22Rv1 (cell line): ENCODE data around the gene TP53RK.

Source experiments
- H3K27ac ChIP-seq: fragments of 450-650 bp; 2 replicates; pipeline ENCODE4 v1.5.1; 2017
- ZFX ChIP-seq: fragments of 450-650 bp; IDR thresholded peaks from 2 replicates; pipeline ENCODE4 v1.6.1; 2017; ENCODE audit warnings: antibody characterized with exemption, borderline replicate concordance
- TF ChIP-seq, protein P1 (sequence below): fragments of 450-650 bp; IDR thresholded peaks from 2 replicates; pipeline ENCODE4 v1.5.1; 2017; ENCODE audit warnings: mild to moderate bottlenecking

TP53RK gene

DNA sequence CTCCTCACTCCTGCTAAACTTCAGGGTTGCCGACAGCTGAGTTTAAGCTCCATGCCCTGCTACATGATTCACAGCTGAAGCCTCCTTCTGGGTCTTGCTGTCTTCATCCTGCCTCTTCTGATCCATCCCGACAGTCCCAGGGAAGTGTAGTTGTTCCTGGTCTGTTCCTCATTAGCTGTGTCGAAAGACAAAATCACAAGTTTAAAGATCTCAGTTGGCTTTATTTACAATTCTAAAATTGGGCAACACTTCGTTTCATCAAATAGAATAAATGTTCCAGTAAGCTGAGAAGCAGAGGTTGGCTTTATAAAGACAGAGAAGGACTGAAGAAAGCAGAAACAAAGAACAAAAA lies 16.1 kb upstream of the TP53RK start:
- no peak overlapping the region for H3K27ac ChIP-seq
- TF ChIP-seq ZFX: no peak
- TF ChIP-seq, protein P1, sequence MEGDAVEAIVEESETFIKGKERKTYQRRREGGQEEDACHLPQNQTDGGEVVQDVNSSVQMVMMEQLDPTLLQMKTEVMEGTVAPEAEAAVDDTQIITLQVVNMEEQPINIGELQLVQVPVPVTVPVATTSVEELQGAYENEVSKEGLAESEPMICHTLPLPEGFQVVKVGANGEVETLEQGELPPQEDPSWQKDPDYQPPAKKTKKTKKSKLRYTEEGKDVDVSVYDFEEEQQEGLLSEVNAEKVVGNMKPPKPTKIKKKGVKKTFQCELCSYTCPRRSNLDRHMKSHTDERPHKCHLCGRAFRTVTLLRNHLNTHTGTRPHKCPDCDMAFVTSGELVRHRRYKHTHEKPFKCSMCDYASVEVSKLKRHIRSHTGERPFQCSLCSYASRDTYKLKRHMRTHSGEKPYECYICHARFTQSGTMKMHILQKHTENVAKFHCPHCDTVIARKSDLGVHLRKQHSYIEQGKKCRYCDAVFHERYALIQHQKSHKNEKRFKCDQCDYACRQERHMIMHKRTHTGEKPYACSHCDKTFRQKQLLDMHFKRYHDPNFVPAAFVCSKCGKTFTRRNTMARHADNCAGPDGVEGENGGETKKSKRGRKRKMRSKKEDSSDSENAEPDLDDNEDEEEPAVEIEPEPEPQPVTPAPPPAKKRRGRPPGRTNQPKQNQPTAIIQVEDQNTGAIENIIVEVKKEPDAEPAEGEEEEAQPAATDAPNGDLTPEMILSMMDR: no peak

DNA sequence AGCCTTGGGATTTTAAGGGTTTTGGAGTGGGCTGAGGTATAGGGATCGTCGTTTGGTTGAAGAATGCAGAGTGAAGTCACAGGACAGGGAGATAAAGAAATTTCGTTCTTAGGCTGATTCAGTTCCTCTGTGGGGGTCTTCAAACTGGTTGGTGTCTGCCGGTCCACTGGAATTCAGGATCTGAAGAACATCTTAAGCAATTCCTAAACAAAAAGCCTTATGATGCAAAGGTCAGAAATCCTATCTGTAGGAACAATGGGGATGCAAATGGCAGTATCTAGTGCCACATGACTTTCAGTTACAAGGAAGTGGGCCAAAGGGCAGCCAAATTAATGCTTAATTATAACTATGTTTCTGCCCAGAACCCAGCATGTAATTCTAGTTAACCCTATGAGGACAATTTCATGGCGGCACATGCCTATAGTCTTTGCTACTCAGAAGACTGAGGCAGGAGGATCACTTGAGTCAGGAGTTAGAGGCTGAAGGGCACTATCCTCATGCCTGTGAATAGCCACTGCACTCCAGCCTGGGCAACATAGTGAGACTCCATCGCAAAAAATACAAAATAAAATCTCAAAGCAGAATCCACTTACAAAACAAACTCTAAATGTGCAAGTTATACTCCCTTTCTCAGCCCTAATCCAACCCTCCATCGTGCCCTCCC lies 15.6 kb upstream of the TP53RK start:
- H3K27ac ChIP-seq: no peak overlapping the region
- TF ChIP-seq, protein P1: no peak
- no peak for TF ChIP-seq ZFX

- no peak for TF ChIP-seq ZFX
- TF ChIP-seq, protein P1: no peak
- no peak overlapping the region for H3K27ac ChIP-seq
Measured at GRCh38 chr20:46703435-46703834, 14.2 kb upstream of the TP53RK start.

DNA sequence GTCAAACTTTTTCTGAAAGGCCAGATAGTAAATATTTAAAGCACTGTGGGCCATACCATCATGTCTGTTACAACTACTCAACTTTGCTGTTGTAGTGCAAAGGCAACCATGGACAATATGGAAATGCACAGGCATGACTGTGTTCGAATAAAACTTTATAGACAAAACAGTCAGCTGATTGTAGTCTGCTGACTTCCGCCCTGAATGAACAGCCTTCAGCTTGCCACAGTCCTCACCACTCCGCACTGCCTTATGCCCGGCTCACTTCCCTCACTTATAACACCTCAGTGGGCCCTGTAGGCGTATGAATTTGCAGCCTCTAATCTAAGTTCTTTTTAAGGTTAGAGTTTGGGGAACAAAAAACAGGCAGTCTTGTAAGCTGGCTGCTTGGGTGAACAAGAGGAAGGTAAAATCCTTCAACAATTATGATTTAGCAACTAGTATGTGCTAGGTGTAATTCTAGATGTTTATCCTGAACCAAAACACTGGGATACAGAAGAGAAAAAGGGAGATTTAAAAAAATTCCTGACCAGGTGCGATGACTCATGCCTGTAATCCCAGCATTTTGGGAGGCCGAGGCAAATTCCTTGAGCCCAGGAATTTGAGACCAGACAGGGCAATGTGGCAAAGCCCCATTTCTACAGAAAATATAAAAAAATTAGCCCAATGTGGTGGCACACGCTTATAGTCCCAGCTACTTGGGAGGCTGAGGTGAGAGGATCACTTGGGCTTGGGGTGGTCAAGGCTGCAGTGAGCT lies 13.4 kb upstream of the TP53RK start:
- H3K27ac ChIP-seq: no peak overlapping the region
- TF ChIP-seq, protein P1: no peak
- no peak for TF ChIP-seq ZFX

DNA sequence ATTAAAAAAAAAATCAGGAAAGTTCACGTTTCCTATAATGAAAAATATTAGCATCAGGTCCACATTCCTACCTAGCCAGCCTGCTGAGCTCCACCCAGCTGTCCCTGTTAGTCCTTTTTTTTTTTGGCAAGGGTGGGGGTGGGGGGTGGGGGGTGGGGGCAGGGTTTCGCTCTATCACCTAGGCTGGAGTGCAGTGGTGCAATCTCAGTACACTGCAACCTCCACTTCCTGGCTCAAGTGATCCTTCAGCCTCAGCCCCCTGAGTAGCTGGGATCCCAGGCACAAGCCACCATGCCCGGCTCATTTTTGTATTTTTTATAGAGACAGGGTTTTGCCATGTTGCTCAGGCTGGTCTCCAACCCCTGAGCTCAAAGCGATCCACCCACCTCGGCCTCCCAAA lies 12.7 kb upstream of the TP53RK start:
- no peak overlapping the region for H3K27ac ChIP-seq
- no peak for TF ChIP-seq ZFX
- TF ChIP-seq, protein P1: no peak

DNA sequence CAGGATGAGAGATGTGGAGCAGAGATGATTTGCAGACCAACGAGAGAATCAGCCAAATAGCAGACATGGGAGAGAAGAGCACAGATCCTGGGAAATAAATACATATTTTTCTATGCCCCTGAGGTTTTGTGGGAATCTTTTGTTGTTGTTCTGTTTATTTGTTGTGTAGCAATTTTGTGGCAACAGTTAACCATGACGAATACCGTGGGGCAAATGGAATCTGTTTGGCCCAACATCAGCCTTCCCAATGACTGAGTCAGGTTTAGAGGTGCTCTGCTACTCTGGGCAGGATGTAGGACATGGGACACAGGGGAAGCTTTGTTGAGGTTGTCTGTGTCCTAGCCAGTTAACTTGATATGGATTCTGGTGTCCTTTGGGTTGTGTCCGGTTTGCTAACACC lies 12.3 kb upstream of the TP53RK start:
- TF ChIP-seq, protein P1: no peak
- no peak for TF ChIP-seq ZFX
- H3K27ac ChIP-seq: no peak overlapping the region

GRCh38 chr20:46701057-46701456 lies 11.8 kb upstream of the TP53RK start:
- TF ChIP-seq, protein P1: no peak
- H3K27ac ChIP-seq: no peak overlapping the region
